HepG2 (cell line): ENCODE measurements around the gene MRNIP. TPM values are rescaled to one million over a fixed set of nuclear protein-coding genes. Genes with fewer than 3 reads are reported as not detected.

Experiments used
- ARID2 ChIP-seq: sonication (generic); formaldehyde crosslinking; IDR thresholded peaks from 2 replicates; pipeline ENCODE4 v1.8.1; 2022; ENCODE audit warnings: mild to moderate bottlenecking, missing genetic modification reagents, borderline replicate concordance
- ATF1 ChIP-seq: IDR thresholded peaks from 2 replicates; pipeline ENCODE4 v1.6.1; 2016; ENCODE audit warnings: mild to moderate bottlenecking, control low read depth
- CREM ChIP-seq, 2 experiments: sonication (generic) in 1 of 2; formaldehyde crosslinking in 1 of 2; IDR thresholded peaks; 2 replicates each; pipeline versions ENCODE4 v1.4.0 to v1.6.1; 2016 to 2020; ENCODE audit warnings: antibody characterized with exemption in 1 of 2, mild to moderate bottlenecking in 1 of 2, missing genetic modification reagents in 1 of 2
- DNMT1 ChIP-seq: sonication (generic); formaldehyde crosslinking; IDR thresholded peaks from 2 replicates; pipeline ENCODE4 v1.5.1; 2020; ENCODE audit warnings: mild to moderate bottlenecking, missing genetic modification reagents
- GFI1 ChIP-seq: sonication (generic); formaldehyde crosslinking; IDR thresholded peaks from 2 replicates; pipeline ENCODE4 v1.5.0; 2020; ENCODE audit warnings: missing genetic modification reagents, mild to moderate bottlenecking, borderline replicate concordance
- GTF3A ChIP-seq: sonication (generic); formaldehyde crosslinking; conservative IDR thresholded peaks from 2 replicates; pipeline ENCODE4 v1.4.0; 2020; ENCODE audit warnings: mild to moderate bottlenecking, missing genetic modification reagents
- HNRNPLL ChIP-seq: fragments of 200-400 bp; formaldehyde crosslinking; IDR thresholded peaks from 2 replicates; pipeline ENCODE4 v1.6.1; 2017; ENCODE audit warnings: mild to moderate bottlenecking, low read depth, low read length; ENCODE audit not compliant: poor library complexity, severe bottlenecking
- JUND ChIP-seq: sonication (generic); formaldehyde crosslinking; IDR thresholded peaks from 2 replicates; pipeline ENCODE4 v1.8.0; 2022; ENCODE audit warnings: mild to moderate bottlenecking, missing genetic modification reagents
- KDM1A ChIP-seq: IDR thresholded peaks from 2 replicates; pipeline ENCODE4 v1.6.1; 2016; ENCODE audit warnings: missing compliant biosample characterization
- MLLT10 ChIP-seq: sonication (generic); formaldehyde crosslinking; IDR thresholded peaks from 2 replicates; pipeline ENCODE4 v1.4.0; 2020; ENCODE audit warnings: missing genetic modification reagents
- NRL ChIP-seq: sonication (generic); formaldehyde crosslinking; IDR thresholded peaks from 2 replicates; pipeline ENCODE4 v1.5.0; 2020; ENCODE audit warnings: missing genetic modification reagents, mild to moderate bottlenecking, moderate library complexity, borderline replicate concordance
- PLRG1 ChIP-seq: fragments of 450-650 bp; conservative IDR thresholded peaks from 2 replicates; pipeline ENCODE4 v1.6.1; 2016
- RBM22 ChIP-seq: fragments of 200-400 bp; formaldehyde crosslinking; optimal IDR thresholded peaks from 2 replicates; pipeline ENCODE3; 2017; ENCODE audit warnings: mild to moderate bottlenecking, low read length, moderate library complexity
- REPIN1 ChIP-seq: sonication (generic); formaldehyde crosslinking; IDR thresholded peaks from 2 replicates; pipeline ENCODE4 v1.8.0; 2022; ENCODE audit warnings: missing genetic modification reagents, low read depth, mild to moderate bottlenecking, borderline replicate concordance
- RXRB ChIP-seq: IDR thresholded peaks from 2 replicates; pipeline ENCODE4 v1.6.1; 2016; ENCODE audit warnings: borderline replicate concordance, missing genetic modification reagents, missing compliant biosample characterization
- SALL1 ChIP-seq: sonication (generic); formaldehyde crosslinking; IDR thresholded peaks from 2 replicates; pipeline ENCODE4 v1.8.0; 2022; ENCODE audit warnings: mild to moderate bottlenecking, missing genetic modification reagents
- TEAD2 ChIP-seq: sonication (generic); formaldehyde crosslinking; IDR thresholded peaks from 2 replicates; pipeline ENCODE4 v1.9.0; 2021; ENCODE audit warnings: missing genetic modification reagents
- ZFP90 ChIP-seq: sonication (generic); formaldehyde crosslinking; IDR thresholded peaks from 2 replicates; pipeline ENCODE4 v1.8.0; 2022; ENCODE audit warnings: missing genetic modification reagents, mild to moderate bottlenecking, inconsistent platforms, borderline replicate concordance
- ZNF354B ChIP-seq: sonication (generic); formaldehyde crosslinking; IDR thresholded peaks from 2 replicates; pipeline ENCODE4 v1.8.0; 2022; ENCODE audit warnings: mild to moderate bottlenecking, missing genetic modification reagents
- ZNF44 ChIP-seq: sonication (generic); formaldehyde crosslinking; IDR thresholded peaks from 2 replicates; pipeline ENCODE4 v1.5.1; 2020; ENCODE audit warnings: mild to moderate bottlenecking, missing genetic modification reagents
- ZNF468 ChIP-seq: sonication (generic); formaldehyde crosslinking; IDR thresholded peaks from 2 replicates; pipeline ENCODE4 v1.8.0; 2022; ENCODE audit warnings: mild to moderate bottlenecking, moderate library complexity, missing genetic modification reagents
- ZNF777 ChIP-seq: sonication (generic); formaldehyde crosslinking; IDR thresholded peaks from 2 replicates; pipeline ENCODE4 v1.4.0; 2020; ENCODE audit warnings: missing genetic modification reagents
- ZNF839 ChIP-seq: sonication (generic); formaldehyde crosslinking; IDR thresholded peaks from 2 replicates; pipeline ENCODE4 v1.4.0; 2020; ENCODE audit warnings: missing genetic modification reagents, mild to moderate bottlenecking, borderline replicate concordance
- polyA plus RNA-seq, 8 experiments: library from polyadenylated mRNA; depleted of rRNA in 3 of 8; stranded (reverse) in 7 of 8; unstranded in 1 of 8; fragments of >200 nt; fragmentation: Illumina TruSeq in 4 of 8; extraction: Trizol in 4 of 8; gene quantifications; 2 replicates each; pipeline versions ENCODE4 v1.2.1 to v1.2.3, GENCODE V29; 2011 to 2016; ENCODE audit warnings: low read depth in 4 of 8, missing spikeins in 1 of 8, mixed read lengths in 1 of 8; ENCODE audit not compliant: insufficient read depth in 1 of 8
- total RNA-seq, 5 experiments: library from RNA; depleted of rRNA; stranded (reverse); fragments of >200 nt; fragmentation: Illumina TruSeq; extraction: Trizol; gene quantifications; 2 replicates each; pipeline ENCODE4 v1.2.3, GENCODE V29; 2016; ENCODE audit warnings: low read depth in 1 of 5
- TF ChIP-seq, protein P1 (sequence below): IDR thresholded peaks from 2 replicates; pipeline ENCODE4 v1.6.1; 2016; ENCODE audit warnings: missing genetic modification reagents, missing compliant biosample characterization
- TF ChIP-seq, protein P2 (sequence below): sonication (generic); formaldehyde crosslinking; IDR thresholded peaks from 2 replicates; pipeline ENCODE4 v1.4.0; 2020; ENCODE audit warnings: missing genetic modification reagents, mild to moderate bottlenecking, borderline replicate concordance
- TF ChIP-seq, protein P3 (sequence below): IDR thresholded peaks from 2 replicates; pipeline ENCODE4 v1.6.1; 2016; ENCODE audit warnings: mild to moderate bottlenecking, missing biosample characterization, missing genetic modification reagents
- TF ChIP-seq, protein P4 (sequence below): sonication (generic); formaldehyde crosslinking; IDR thresholded peaks from 2 replicates; pipeline ENCODE4 v1.5.1; 2020; ENCODE audit warnings: missing genetic modification reagents, mild to moderate bottlenecking, borderline replicate concordance

MRNIP gene
- total and polyA plus RNA-seq, 2 of the 13 experiments (the other 11 are each of a cell fraction or from before 2014, with no cell fraction given): 15.5 to 34.1 TPM

DNA sequence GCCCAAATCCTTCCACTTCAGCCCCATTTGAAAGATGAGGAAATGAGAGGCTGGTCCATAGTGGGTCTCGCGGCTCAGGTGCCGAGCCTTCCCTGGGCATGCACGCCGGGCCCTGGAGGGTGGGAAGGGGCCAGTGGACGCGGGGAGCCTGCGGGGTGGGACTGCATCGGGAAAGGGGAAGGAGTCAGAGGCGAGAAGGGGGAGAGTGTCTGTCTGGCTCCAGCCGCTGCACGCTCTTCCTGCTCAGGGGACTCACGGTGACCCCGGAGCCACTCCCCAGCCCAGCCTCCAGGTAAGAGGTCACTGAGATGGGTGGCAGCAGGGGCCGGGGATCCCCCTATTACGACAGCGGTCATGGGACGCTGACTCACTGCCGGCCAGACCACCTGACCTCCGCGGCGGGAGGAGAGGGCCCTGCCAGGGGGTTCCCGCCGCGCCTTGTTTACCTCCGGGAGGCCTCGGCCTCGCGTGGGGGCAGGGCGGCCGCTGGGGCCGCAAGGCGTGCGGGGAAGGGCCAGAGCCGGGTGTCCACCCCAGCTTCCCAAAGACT lies 39.8 kb downstream of the MRNIP start (continued):
- TF ChIP-seq GFI1 (CRISPR knock-in tag) (no peak), CREM (IDR thresholded peaks at IDR 0.05) (peak; percentile 85), CREM (CRISPR knock-in tag; IDR thresholded peaks at IDR 0.05) (no peak), DNMT1 (CRISPR knock-in tag) (peak; percentile 90), ZNF839 (CRISPR knock-in tag) (no peak), RXRB (peak; percentile 99), ARID2 (CRISPR knock-in tag) (no peak), KDM1A (CRISPR knock-in tag) (no peak), SALL1 (CRISPR knock-in tag) (peak; percentile 91), JUND (CRISPR knock-in tag) (peak; percentile 97), ZNF354B (CRISPR knock-in tag) (0 out of 2 replicates have a peak, but pooled peaks have one; percentile 51), PLRG1 (no peak), GTF3A (CRISPR knock-in tag) (no peak), HNRNPLL (peak; percentile 35), MLLT10 (CRISPR knock-in tag) (no peak), ZNF468 (CRISPR knock-in tag) (no peak), TEAD2 (no peak), RBM22 (peak; percentile 57), ZFP90 (no peak), NRL (CRISPR knock-in tag) (no peak), REPIN1 (CRISPR knock-in tag) (peak; percentile 75), ATF1 (CRISPR knock-in tag) (no peak), ZNF44 (no peak), ZNF777 (CRISPR knock-in tag) (no peak)
- TF ChIP-seq, protein P1, sequence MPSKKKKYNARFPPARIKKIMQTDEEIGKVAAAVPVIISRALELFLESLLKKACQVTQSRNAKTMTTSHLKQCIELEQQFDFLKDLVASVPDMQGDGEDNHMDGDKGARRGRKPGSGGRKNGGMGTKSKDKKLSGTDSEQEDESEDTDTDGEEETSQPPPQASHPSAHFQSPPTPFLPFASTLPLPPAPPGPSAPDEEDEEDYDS (CRISPR knock-in tag): no peak
- TF ChIP-seq, protein P2, sequence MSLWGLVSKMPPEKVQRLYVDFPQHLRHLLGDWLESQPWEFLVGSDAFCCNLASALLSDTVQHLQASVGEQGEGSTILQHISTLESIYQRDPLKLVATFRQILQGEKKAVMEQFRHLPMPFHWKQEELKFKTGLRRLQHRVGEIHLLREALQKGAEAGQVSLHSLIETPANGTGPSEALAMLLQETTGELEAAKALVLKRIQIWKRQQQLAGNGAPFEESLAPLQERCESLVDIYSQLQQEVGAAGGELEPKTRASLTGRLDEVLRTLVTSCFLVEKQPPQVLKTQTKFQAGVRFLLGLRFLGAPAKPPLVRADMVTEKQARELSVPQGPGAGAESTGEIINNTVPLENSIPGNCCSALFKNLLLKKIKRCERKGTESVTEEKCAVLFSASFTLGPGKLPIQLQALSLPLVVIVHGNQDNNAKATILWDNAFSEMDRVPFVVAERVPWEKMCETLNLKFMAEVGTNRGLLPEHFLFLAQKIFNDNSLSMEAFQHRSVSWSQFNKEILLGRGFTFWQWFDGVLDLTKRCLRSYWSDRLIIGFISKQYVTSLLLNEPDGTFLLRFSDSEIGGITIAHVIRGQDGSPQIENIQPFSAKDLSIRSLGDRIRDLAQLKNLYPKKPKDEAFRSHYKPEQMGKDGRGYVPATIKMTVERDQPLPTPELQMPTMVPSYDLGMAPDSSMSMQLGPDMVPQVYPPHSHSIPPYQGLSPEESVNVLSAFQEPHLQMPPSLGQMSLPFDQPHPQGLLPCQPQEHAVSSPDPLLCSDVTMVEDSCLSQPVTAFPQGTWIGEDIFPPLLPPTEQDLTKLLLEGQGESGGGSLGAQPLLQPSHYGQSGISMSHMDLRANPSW (CRISPR knock-in tag): no peak
- TF ChIP-seq, protein P3, sequence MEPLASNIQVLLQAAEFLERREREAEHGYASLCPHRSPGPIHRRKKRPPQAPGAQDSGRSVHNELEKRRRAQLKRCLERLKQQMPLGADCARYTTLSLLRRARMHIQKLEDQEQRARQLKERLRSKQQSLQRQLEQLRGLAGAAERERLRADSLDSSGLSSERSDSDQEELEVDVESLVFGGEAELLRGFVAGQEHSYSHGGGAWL (CRISPR knock-in tag): 0 out of 2 replicates have a peak, but pooled peaks have one; percentile 33
- TF ChIP-seq, protein P4, sequence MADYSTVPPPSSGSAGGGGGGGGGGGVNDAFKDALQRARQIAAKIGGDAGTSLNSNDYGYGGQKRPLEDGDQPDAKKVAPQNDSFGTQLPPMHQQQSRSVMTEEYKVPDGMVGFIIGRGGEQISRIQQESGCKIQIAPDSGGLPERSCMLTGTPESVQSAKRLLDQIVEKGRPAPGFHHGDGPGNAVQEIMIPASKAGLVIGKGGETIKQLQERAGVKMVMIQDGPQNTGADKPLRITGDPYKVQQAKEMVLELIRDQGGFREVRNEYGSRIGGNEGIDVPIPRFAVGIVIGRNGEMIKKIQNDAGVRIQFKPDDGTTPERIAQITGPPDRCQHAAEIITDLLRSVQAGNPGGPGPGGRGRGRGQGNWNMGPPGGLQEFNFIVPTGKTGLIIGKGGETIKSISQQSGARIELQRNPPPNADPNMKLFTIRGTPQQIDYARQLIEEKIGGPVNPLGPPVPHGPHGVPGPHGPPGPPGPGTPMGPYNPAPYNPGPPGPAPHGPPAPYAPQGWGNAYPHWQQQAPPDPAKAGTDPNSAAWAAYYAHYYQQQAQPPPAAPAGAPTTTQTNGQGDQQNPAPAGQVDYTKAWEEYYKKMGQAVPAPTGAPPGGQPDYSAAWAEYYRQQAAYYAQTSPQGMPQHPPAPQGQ: no peak
